NCI-H1092 (cell line): ENCODE measurements around the gene ZNF827.

Experiments
- DNase-seq: peaks from one replicate; lab custom pipeline; 2025; lab: John Stamatoyannopoulos, UW

ZNF827 gene

DNA sequence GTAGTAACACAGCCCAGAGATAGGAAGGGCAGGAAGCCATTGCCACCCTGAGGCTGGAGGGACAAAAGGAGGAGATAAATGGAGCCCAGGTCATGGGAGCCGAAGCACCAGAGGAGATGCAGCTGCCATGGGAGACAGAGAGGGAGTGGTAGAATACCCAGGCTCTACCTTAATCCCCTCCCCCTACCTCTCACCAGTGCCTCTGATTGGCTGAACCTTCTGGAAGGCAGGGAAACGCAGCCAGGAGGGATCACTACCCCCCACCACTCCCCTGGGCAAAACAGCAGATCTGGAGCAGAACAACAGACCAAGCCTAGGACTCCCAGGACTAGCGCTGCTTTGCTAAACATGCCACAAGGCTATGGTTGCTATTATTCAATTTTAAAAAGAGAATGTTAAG is 114.2 kb downstream of the ZNF827 start:
- no peak for DNase-seq

DNA sequence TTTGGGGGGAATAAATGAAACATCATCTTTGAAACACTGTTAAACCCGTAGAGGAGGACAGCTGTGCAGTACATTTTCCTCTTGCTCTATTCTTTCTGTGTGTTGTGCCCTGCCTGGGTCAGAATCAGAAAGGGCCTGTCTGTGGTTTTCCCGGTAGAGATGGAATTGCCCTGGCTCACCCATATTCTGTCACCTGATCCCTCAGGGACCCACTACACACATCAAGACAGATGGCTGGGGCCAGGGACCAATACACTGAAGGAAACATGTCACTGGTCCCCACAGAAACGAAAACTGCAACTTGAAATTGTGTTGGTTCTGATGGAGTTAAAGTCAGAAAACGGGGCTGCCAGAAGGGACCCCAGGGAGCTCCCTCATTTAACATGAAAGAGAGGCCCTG is 114.9 kb downstream of the ZNF827 start:
- no peak for DNase-seq

DNA sequence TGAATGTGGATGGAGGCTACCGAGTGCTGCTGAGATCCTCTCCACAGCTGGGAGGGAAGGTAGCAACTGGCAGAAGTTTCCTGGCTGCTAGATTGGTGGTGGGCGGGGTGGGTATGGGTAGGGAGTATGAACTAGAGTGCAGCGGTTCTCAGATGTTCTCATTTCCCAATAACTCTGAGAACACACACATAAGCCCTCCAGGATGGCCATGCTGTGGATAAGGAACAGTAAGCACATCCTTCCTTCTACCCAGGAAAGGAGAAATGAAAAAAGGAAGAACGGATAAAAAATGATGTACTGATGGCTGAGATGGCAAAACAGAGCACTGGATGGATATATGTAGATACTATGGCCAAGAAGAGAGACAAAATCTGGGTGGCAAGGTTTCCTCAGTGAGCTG is 116.0 kb downstream of the ZNF827 start:
- DNase-seq = no peak

- DNase-seq = no peak
Observed at GRCh38 chr4:145822181-145822580, 116.4 kb downstream of the ZNF827 start.

DNA sequence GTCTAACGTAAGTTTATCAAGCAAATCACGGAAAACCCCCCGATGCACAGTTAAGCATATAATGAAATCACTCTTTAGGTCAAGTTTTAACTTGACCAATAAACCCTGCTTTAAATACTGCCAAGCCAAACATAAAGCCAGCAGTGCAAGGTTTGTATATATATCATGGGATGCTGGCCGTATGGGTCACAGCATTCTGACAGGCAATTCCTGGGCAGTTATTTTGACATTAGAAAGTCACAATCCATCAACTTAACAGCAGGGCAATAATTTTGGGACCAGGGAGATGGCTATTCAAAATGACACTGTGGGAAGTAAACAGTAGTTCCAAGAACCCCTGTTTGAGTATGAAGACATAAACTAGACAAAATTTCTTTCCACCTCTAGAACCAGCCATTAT is 116.9 kb downstream of the ZNF827 start:
- DNase-seq = no peak

DNA sequence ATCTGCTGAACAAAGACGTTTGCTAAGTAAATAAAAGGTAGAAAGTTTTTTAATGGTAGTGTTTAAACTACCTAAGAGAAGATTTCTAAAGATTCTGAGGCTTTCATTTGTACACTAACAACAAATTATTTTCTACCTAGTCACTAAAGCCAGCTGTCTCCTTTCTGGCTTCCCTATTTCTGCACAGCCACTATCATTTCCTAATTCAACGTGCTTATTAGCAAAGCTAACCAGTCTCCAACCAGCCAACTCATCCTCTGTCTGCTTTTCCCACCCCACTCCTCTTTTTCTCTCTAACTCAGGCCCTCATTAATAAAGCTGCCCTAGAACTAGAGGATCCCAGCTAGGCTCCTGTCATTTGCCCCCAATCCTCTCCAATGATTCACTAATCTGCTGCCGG is 118.2 kb downstream of the ZNF827 start:
- no peak for DNase-seq

- DNase-seq = no peak
Observed at GRCh38 chr4:145819853-145820181, 118.8 kb downstream of the ZNF827 start.

GRCh38 chr4:145819101-145819852 is 119.3 kb downstream of the ZNF827 start:
- DNase-seq = no peak

DNA sequence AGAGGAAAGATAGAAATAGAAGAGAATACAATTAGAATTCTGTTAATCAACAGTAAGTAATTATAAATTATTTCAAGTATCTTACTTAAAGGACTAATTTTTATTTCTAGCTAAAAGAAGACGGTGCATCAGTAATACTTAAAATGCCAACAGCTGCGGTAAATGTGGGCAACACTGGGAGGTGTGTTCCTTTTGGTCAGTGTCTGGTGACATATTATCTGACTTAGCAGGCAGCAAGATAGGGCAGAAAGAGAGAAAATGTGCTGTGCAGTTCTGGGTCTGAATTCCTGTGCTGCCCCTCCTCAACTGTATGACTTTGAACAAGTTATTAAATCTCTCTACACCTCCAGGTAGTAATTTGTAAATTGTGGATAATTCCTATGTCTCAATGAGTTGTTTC is 120.6 kb downstream of the ZNF827 start:
- no peak for DNase-seq

DNA sequence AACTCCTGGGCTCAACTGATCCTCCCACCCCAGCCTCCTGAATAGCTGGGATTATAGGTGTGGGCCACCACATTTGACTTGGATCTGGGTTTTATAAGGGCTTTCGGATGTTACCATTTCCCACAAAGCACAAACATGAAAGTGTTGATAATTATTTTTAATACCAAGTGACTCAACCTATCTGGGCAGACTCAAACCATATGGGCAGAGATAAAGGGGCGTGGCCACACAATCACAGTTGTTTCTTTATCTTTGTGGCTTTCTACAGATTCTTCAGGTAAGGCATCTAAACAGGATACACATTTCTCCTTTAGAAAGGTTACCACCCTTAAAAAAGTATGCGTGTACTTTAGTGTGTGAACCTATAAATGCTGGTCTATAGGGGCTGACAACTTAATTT is 122.5 kb downstream of the ZNF827 start:
- no peak for DNase-seq

GRCh38 chr4:145815626-145816025 is 123.0 kb downstream of the ZNF827 start:
- DNase-seq = no peak

- no peak for DNase-seq
Observed at GRCh38 chr4:145815027-145815612, 123.5 kb downstream of the ZNF827 start.

DNA sequence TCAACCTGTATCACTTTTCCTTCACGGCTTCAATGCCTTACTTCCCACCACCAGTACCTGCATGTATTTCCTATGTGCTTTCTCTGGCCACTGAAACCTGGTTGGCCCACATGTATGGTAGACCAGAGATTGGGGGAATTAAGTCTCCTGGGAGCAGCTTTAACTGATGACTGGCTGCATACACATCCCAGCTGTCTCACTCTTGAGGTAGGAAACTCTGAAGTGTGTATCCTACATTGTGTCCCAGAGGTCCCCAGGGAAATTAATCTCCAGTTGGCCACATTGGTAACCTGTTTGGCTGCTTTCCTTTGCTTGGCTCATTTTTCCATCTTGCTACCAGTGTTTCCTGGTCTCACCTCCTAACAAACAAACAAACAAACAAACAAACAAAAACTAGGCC is 124.4 kb downstream of the ZNF827 start:
- no peak for DNase-seq

- no peak for DNase-seq
Observed at GRCh38 chr4:145812919-145813318, 125.7 kb downstream of the ZNF827 start.

DNA sequence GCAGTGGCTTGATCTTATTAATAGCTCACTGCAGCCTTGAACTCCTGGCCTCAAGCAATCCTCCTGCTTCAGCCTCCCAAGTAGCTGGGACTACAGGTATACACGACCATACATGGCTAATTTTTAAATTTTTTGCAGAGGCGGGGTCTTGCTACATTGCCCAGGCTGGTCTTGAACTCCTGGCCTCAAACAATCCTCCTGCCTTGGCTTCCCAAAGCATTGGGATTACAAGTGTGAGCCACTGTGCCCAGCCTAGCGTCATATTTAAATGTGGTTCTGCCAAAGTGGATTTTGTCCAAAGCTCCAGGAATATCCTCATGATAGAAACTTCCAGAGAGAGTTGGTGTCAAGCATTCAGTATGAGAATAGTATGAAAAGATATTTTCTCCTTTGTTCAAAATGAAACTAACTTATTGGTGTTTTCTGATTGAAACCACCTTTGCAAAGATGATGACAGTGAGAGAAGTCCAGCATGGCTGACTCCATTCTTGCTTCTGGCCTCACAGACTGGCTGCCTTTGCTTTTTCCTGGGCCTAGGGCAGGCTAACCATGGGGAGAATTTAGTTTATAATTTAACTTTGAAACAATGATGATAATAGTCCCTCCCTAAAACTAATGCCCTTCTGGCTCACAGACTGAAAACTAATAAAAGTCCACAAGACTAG is 129.6 kb downstream of the ZNF827 start:
- no peak for DNase-seq

DNA sequence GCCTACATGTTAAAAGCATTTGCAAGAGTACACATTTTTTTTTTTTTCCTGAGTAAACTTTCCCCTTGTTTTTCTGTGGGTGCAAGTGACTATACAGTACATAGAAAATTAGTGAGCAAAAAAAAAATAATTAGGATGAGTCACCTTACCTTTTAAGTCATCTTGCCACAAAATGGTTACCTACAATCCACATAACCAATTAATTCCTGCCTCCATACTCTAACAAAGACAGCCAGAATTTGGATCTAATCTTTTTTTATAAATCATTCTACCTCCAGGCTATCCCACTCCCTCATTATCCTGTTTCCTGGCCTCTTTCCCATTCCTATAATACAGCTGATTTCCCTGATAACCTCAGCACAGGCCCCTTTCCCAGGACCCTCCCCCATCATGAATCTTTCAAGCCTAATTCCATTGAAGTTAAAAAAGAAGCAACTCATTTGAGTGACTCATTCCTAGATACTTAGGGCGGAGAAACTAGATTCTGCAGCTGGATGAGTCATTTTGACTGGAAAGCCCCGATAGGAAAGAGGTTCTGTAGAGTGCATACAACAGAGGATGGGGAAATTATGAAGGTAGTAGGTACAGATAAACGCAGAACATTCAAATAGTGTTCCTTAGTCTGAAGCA is 130.5 kb downstream of the ZNF827 start:
- DNase-seq = no peak

- DNase-seq = no peak
Observed at GRCh38 chr4:145805490-145805889, 133.1 kb downstream of the ZNF827 start.

DNA sequence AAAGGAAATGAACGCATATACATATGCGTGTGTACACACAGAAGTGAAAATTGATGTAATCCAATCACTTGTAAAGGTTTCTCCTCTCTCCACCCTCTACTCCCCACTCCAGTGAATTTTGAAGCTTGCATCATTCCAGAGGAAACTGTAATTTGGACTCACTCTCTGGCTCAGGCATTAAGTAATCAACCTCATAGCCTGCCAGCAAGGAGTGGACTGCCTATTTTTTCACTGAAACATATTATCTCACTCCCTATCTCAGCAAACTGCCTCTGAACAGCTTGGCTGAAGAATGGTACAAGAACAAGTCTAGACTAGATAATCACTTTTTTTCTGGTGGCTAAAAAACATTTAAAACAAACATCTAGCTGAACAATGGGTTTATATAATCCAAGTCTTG is 134.5 kb downstream of the ZNF827 start:
- DNase-seq = no peak

DNA sequence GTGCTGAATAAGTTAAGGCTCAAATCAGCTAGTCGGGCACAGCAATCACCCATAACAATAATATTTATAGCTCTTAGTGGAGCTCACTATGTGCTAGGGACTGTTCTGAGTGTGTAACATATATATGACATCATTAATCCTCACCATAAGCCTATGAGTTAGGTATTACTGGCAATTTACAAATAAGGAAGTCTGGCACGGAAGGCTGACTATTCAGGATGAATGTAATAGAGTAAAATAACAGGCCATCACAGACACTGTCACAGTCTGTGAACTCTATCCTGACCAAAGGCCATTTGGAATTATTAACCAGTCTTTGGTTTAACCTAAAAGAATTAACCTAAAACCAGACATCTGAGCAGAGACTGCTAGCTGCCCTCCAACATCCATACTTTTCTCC is 139.4 kb downstream of the ZNF827 start:
- DNase-seq = no peak

DNA sequence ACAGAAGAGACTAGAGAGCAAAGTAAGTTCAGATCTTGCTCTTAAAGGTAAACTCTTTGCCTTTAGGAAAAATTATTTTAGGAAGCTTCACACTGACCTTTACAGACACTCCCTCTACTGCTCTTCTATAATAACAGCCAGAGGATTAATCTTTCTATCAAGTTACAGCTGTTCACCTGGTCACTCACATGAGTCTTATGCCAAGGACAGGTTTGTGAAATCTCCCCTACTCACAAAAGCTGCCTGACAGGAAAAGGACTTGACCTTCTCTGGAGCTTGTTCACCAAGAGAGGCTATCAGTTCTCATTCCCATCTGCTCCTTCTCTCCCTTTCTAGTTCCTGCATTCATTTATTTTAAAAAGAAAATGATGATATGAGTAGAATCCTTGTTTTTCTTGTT is 141.3 kb downstream of the ZNF827 start:
- DNase-seq = no peak

GRCh38 chr4:145796346-145796745 is 142.3 kb downstream of the ZNF827 start:
- DNase-seq = no peak

- no peak for DNase-seq
Observed at GRCh38 chr4:145795521-145795920, 143.1 kb downstream of the ZNF827 start.

DNA sequence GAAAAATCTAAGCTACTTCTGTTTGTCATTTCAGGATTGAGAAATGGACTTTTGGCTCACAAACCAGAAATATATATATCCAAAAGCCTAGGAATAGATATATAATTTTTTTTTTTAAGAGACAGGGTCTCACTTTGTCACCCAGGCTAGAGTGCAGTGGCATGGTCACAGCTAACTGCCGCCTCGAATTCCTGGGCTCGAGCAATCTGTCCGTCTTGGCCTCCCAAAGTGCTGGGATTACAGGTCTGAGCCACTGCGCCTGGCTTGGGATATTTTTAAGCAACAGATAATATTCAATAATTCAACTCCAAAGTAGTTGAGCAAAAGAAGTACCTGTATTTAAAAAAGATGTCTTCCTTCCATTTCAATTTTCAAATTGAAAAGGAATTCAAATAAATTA is 146.2 kb downstream of the ZNF827 start:
- no peak for DNase-seq
